K562 (cell line): ENCODE results near the gene SOX15. TPM values are rescaled to one million over a fixed set of nuclear protein-coding genes. Genes with fewer than 3 reads are reported as not detected.
A peak's percentile ranks its signal among the peaks of the same experiment; 100 is the strongest.

Experiments used
- ASH1L ChIP-seq: fragments of 450-650 bp; IDR thresholded peaks from 2 replicates; pipeline ENCODE4 v1.6.1; 2018; ENCODE audit warnings: borderline replicate concordance, mild to moderate bottlenecking, low read depth; ENCODE audit not compliant: partially characterized antibody
- CCAR2 ChIP-seq: fragments of 200-400 bp; formaldehyde crosslinking; IDR thresholded peaks from 2 replicates; pipeline ENCODE4 v1.6.1; 2017; ENCODE audit warnings: mild to moderate bottlenecking, low read depth, low read length
- CHD2 ChIP-seq: IDR thresholded peaks from 2 replicates; pipeline ENCODE4 v1.6.1; 2011; ENCODE audit warnings: low read depth, low read length
- DACH1 ChIP-seq: fragments of 450-650 bp; IDR thresholded peaks from 2 replicates; pipeline ENCODE4 v1.6.1; 2018; ENCODE audit not compliant: partially characterized antibody
- FOS ChIP-seq: IDR thresholded peaks from 3 replicates; pipeline ENCODE4 v1.6.1; 2011; ENCODE audit not compliant: insufficient read length; ENCODE audit errors: extremely low read depth
- GATAD2B ChIP-seq: fragments of 450-650 bp; IDR thresholded peaks from 2 replicates; pipeline ENCODE4 v1.6.1; 2017; ENCODE audit warnings: mild to moderate bottlenecking, borderline replicate concordance
- MAZ ChIP-seq, 2 experiments: fragments of 450-650 bp in 1 of 2; sonication (generic) in 1 of 2; formaldehyde crosslinking; IDR thresholded peaks in 1 of 2; conservative IDR thresholded peaks in 1 of 2; 2 replicates each; pipeline versions ENCODE4 v1.4.0 to v1.5.0; 2020; ENCODE audit warnings: mild to moderate bottlenecking in 1 of 2, missing genetic modification reagents in 1 of 2
- PHF8 ChIP-seq: fragments of 200-600 bp; sonication (generic); IDR thresholded peaks from 2 replicates; pipeline ENCODE4 v1.6.1; 2012; ENCODE audit warnings: mixed run types, mild to moderate bottlenecking, inconsistent platforms, low read length, moderate library complexity, borderline replicate concordance
- POLR2AphosphoS5 ChIP-seq: IDR thresholded peaks from 2 replicates; pipeline ENCODE4 v1.6.1; 2011; ENCODE audit warnings: mild to moderate bottlenecking, low read depth, low read length, moderate library complexity; ENCODE audit not compliant: control insufficient read depth, insufficient read depth
- RAD21 ChIP-seq, 2 experiments: fragments of 250-450 bp in 1 of 2; fragments of 450-650 bp in 1 of 2; sonication (Bioruptor Pico) in 1 of 2; formaldehyde crosslinking in 1 of 2; IDR thresholded peaks in 1 of 2; conservative IDR thresholded peaks in 1 of 2; 2 replicates each; pipeline versions ENCODE4 v1.4.0 to v1.8.0; 2020 to 2022; ENCODE audit warnings: mild to moderate bottlenecking in 2 of 2, moderate library complexity in 1 of 2
- RBFOX2 ChIP-seq: fragments of 200-400 bp; formaldehyde crosslinking; IDR thresholded peaks from 2 replicates; pipeline ENCODE4 v1.6.1; 2017; ENCODE audit warnings: low read depth, mild to moderate bottlenecking, low read length, moderate library complexity
- RBM39 ChIP-seq: fragments of 200-400 bp; formaldehyde crosslinking; optimal IDR thresholded peaks from 2 replicates; pipeline ENCODE3; 2018; ENCODE audit warnings: low read depth, low read length
- SIN3B ChIP-seq: fragments of 450-650 bp; IDR thresholded peaks from 2 replicates; pipeline ENCODE4 v1.6.1; 2017; ENCODE audit warnings: low read depth, mild to moderate bottlenecking, moderate library complexity
- SMAD4 ChIP-seq: fragments of 250-450 bp; sonication (Bioruptor Pico); conservative IDR thresholded peaks from 2 replicates; pipeline ENCODE4 v1.8.0; 2021; ENCODE audit warnings: inconsistent platforms, mild to moderate bottlenecking, moderate library complexity
- SMC3 ChIP-seq: conservative IDR thresholded peaks from 2 replicates; pipeline ENCODE4 v1.6.1; 2011; ENCODE audit warnings: low read depth, low read length, improper control_type of control experiment; ENCODE audit not compliant: insufficient read depth
- TAF1 ChIP-seq: IDR thresholded peaks from 2 replicates; pipeline ENCODE4 v1.6.1; 2011; ENCODE audit warnings: mild to moderate bottlenecking, low read length, moderate library complexity; ENCODE audit not compliant: insufficient read depth, control insufficient read depth, severe bottlenecking; ENCODE audit errors: extremely low read depth
- ZBTB7A ChIP-seq: IDR thresholded peaks from 2 replicates; pipeline ENCODE4 v1.6.1; 2011; ENCODE audit warnings: low read depth, mild to moderate bottlenecking, low read length, moderate library complexity, borderline replicate concordance; ENCODE audit not compliant: control insufficient read depth
- ZEB2 ChIP-seq: fragments of 450-650 bp; IDR thresholded peaks from 2 replicates; pipeline ENCODE4 v1.6.1; 2016
- ZFX ChIP-seq: sonication (generic); formaldehyde crosslinking; IDR thresholded peaks from 2 replicates; pipeline ENCODE4 v1.8.0; 2022; ENCODE audit warnings: mild to moderate bottlenecking, missing genetic modification reagents, moderate library complexity
- ZNF124 ChIP-seq: sonication (generic); formaldehyde crosslinking; IDR thresholded peaks from 2 replicates; pipeline ENCODE4 v1.8.1; 2022; ENCODE audit warnings: missing genetic modification reagents
- ZNF551 ChIP-seq: fragments of 250-450 bp; sonication (Bioruptor Pico); IDR thresholded peaks from 2 replicates; pipeline ENCODE4 v1.5.0; 2021; ENCODE audit warnings: mild to moderate bottlenecking, moderate library complexity
- polyA plus RNA-seq, 8 experiments: library from polyadenylated mRNA; depleted of rRNA in 4 of 8; stranded (reverse) in 5 of 8; unstranded in 3 of 8; fragments of >200 nt; fragmentation: Nextera tagmentation in 2 of 8; fragmentation: Illumina TruSeq in 1 of 8; extraction: Ambion mirVana in 2 of 8; extraction: Trizol in 1 of 8; gene quantifications; 2 replicates each; pipeline versions ENCODE4 v1.2.1 to v1.2.3, GENCODE V29; 2011 to 2014; ENCODE audit warnings: inconsistent platforms in 1 of 8, missing spikeins in 1 of 8
- total RNA-seq, 7 experiments: library from RNA; depleted of rRNA in 6 of 7; stranded (reverse); fragments of >200 nt in 6 of 7; fragmentation: Illumina TruSeq in 2 of 7; extraction: Trizol in 2 of 7; gene quantifications; 2 replicates each; pipeline versions ENCODE4 v1.2.1 to v1.2.3, GENCODE V29; 2011 to 2021; ENCODE audit warnings: low replicate concordance in 1 of 7
- TF ChIP-seq, protein P1 (sequence below): fragments of 250-450 bp; sonication (Bioruptor Pico); IDR thresholded peaks from 2 replicates; pipeline ENCODE4 v1.4.0; 2020; ENCODE audit warnings: mild to moderate bottlenecking, moderate library complexity
- TF ChIP-seq, protein P2 (sequence below): fragments of 250-450 bp; sonication (Bioruptor Pico); IDR thresholded peaks from 2 replicates; pipeline ENCODE4 v1.8.0; 2022; ENCODE audit warnings: inconsistent platforms

The SOX15 gene
- total and polyA plus RNA-seq, 9 of the 15 experiments (the other 6 are each of a cell fraction or from before 2014, with no cell fraction given), result 0.07 to 0.33 (median 0.19) TPM; not detected in 5

DNA sequence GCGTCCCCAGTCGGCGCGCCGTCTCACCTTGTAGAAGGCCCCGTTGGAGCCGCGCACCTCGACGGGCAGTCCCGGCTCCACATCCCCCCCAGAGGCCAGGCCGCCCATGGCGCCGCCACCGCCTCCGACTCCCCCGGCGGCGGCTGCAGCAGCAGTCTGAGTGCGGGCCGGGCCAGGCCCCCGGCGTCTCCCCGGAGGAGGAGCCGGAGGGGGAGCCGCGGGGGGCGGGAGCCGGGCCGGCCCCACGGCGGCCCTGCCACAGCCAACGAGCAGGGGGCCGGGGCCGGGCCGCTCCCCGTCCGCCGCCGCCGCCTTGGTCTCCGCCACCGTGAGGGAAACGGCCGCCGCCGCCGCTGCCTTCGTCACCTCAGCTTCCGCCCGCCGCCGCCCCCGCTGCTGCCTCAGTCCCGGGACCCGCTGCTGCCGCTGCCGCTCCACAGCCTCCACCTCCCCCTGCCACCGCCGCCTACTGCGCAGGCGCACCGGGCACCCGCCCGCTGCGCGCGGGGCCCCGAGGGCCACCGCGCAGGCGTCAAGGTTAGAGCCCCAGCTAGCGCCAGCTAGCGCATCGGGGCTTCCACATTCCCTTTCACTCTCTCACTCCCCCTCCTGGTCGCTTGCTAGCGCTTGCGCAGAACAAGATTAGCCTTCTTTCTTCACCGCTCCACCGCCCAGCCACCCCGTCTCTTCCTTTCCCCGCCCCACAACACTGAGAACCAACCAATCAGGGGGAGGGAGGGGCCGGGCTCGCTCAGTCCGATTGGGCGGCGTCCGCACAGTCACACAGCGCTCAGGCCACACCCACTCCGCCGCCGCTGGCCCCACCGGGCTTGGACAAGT, 24.8 kb upstream of the SOX15 start, which contains the start of gene FXR2 (continued):
- TF ChIP-seq PHF8 (peak; percentile 41; the same call in 1 of the 2 replicates), TAF1 (peak; percentile 49), RBM39 (no peak), ASH1L (peak; percentile 67), SMC3 (0 out of 2 replicates have a peak, but pooled peaks have one; percentile 12), ZBTB7A (peak; percentile 62; the same call in 1 of the 2 replicates), DACH1 (no peak), GATAD2B (no peak; the same call in 1 of the 2 replicates), CHD2 (0 out of 2 replicates have a peak, but pooled peaks have one; percentile 14), SIN3B (peak; percentile 43), RAD21 (CRISPR knock-in tag; conservative IDR thresholded peaks at IDR 0.05 in 1 of 2, IDR thresholded peaks at IDR 0.05 in 1 of 2) (peak; percentile 28 to 33; a peak in 3 of 4 replicates), POLR2AphosphoS5 (peak; percentile 45; the same call in 1 of the 2 replicates), MAZ (CRISPR knock-in tag; conservative IDR thresholded peaks at IDR 0.05 in 1 of 2, IDR thresholded peaks at IDR 0.05 in 1 of 2) (peak in 1 of 2 experiments; percentile 70), ZFX (CRISPR knock-in tag) (peak; percentile 66), CCAR2 (no peak), FOS (peak; percentile 80), ZNF124 (CRISPR knock-in tag) (no peak), ZEB2 (no peak), RBFOX2 (peak; percentile 56), SMAD4 (peak; percentile 34; the same call in 1 of the 2 replicates), ZNF551 (CRISPR knock-in tag) (no peak)
- TF ChIP-seq, protein P1, sequence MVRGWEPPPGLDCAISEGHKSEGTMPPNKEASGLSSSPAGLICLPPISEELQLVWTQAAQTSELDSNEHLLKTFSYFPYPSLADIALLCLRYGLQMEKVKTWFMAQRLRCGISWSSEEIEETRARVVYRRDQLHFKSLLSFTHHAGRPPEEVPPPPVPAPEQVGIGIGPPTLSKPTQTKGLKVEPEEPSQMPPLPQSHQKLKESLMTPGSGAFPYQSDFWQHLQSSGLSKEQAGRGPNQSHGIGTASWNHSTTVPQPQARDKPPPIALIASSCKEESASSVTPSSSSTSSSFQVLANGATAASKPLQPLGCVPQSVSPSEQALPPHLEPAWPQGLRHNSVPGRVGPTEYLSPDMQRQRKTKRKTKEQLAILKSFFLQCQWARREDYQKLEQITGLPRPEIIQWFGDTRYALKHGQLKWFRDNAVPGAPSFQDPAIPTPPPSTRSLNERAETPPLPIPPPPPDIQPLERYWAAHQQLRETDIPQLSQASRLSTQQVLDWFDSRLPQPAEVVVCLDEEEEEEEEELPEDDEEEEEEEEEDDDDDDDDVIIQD, result no peak
- TF ChIP-seq, protein P2, sequence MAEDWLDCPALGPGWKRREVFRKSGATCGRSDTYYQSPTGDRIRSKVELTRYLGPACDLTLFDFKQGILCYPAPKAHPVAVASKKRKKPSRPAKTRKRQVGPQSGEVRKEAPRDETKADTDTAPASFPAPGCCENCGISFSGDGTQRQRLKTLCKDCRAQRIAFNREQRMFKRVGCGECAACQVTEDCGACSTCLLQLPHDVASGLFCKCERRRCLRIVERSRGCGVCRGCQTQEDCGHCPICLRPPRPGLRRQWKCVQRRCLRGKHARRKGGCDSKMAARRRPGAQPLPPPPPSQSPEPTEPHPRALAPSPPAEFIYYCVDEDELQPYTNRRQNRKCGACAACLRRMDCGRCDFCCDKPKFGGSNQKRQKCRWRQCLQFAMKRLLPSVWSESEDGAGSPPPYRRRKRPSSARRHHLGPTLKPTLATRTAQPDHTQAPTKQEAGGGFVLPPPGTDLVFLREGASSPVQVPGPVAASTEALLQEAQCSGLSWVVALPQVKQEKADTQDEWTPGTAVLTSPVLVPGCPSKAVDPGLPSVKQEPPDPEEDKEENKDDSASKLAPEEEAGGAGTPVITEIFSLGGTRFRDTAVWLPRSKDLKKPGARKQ (CRISPR knock-in tag), result no peak
